Thymus (tissue), 11 donors: ENCODE measurements around the gene B4GALT1. TPM values are rescaled to one million over a fixed set of nuclear protein-coding genes. Genes with fewer than 3 reads are reported as not detected.
"Not testable (repeated sequence)": the region's sequence is repeated elsewhere in the genome, so short reads cannot be mapped to it uniquely, and the experiment has no call there.

Source experiments
- DNase-seq, 9 donors: peaks; one replicate each; pipeline ENCODE4 v3.0.0-alpha.2; 2013; ENCODE audit warnings: low spot score in 9 of 9, low read depth in 6 of 9, missing footprints in 1 of 9
- H3K27ac ChIP-seq, 2 donors: one replicate each; pipeline ENCODE4 v1.5.1; 2013; ENCODE audit warnings: control low read depth in 1 of 2, low read depth in 1 of 2, low read length in 1 of 2, mild to moderate bottlenecking in 1 of 2, moderate library complexity in 1 of 2
- H3K27me3 ChIP-seq, 2 donors: one replicate each; pipeline ENCODE4 v1.5.1; 2013; ENCODE audit warnings: low read length in 1 of 2; ENCODE audit not compliant: control insufficient read depth in 2 of 2, insufficient read depth in 1 of 2
- H3K36me3 ChIP-seq, 2 donors: one replicate each; pipeline ENCODE4 v1.5.1; 2013; ENCODE audit warnings: low read length in 1 of 2, mild to moderate bottlenecking in 1 of 2, moderate library complexity in 1 of 2; ENCODE audit not compliant: control insufficient read depth in 2 of 2, insufficient read depth in 2 of 2
- H3K4me1 ChIP-seq, 2 donors: one replicate each; pipeline ENCODE4 v1.5.1; 2013; ENCODE audit warnings: low read length in 2 of 2; ENCODE audit not compliant: control insufficient read depth in 2 of 2, insufficient read depth in 2 of 2
- H3K4me3 ChIP-seq, 2 donors: one replicate each; pipeline ENCODE4 v1.5.1; 2013; ENCODE audit warnings: low read length in 2 of 2, control low read depth in 1 of 2, mild to moderate bottlenecking in 1 of 2
- H3K9me3 ChIP-seq, 2 donors: one replicate each; pipeline ENCODE4 v1.5.1; 2013; ENCODE audit warnings: low read length in 1 of 2, mild to moderate bottlenecking in 1 of 2; ENCODE audit not compliant: control insufficient read depth in 2 of 2, insufficient read depth in 1 of 2
- WGBS: extraction: QIAGEN DNeasy Blood & Tissue Kit; methylation state at CpG from one replicate; pipeline ENCODE4 v1.1.7; 2013; 5-methylcytosine and 5-hydroxymethylcytosine counted together
- polyA plus RNA-seq: library from polyadenylated mRNA; stranded (reverse); fragments of 200-250 nt; gene quantifications from one replicate; pipeline ENCODE4 v1.2.3, GENCODE V29; 2013
- total RNA-seq: library from RNA; stranded (reverse); fragments of 120-200 nt; gene quantifications from one replicate; pipeline ENCODE4 v1.2.4, GENCODE V29; 2013
- donor health status: healthy.

B4GALT1 gene
- total and polyA plus RNA-seq, 2 donors: 6.9 to 37.1 TPM

- Histone ChIP-seq H3K27ac (peak overlapping the region; percentile 76 to 85), H3K4me1 (peaks cover 55 to 65% of the 10 kb centered on the region in 2 donors), H3K4me3 (peak overlapping the region; percentile 75 to 88)
- 89% methylated on average over 7 of the region's 7 CpGs for WGBS
- not testable (repeated sequence) for H3K9me3 ChIP-seq, DNase-seq, H3K36me3 ChIP-seq, H3K27me3 ChIP-seq
These were observed 2.2 kb downstream of the B4GALT1 start for GRCh38 chr9:33164921-33165262.

- Histone ChIP-seq H3K9me3 (no peaks in the 10 kb centered on the region), H3K36me3 (no peaks in the 10 kb centered on the region), H3K27ac (peak overlapping the region; percentile 74 to 81), H3K27me3 (no peaks in the 10 kb centered on the region), H3K4me3 (peak overlapping the region; percentile 16 to 75), H3K4me1 (peaks cover 61 to 71% of the 10 kb centered on the region in 2 donors)
- peak in 3 of 9 donors; percentile 50 to 75 (median 62) for DNase-seq
- WGBS: 33% methylated on average over 11 of the region's 11 CpGs
These were observed 2.9 kb downstream of the B4GALT1 start for GRCh38 chr9:33164138-33164809.

- no peak for DNase-seq
- 87% methylated on average over 8 of the region's 8 CpGs for WGBS
- Histone ChIP-seq H3K4me1 (peaks cover 68 to 78% of the 10 kb centered on the region in 2 donors), H3K36me3 (no peaks in the 10 kb centered on the region), H3K9me3 (no peaks in the 10 kb centered on the region), H3K27ac (peak overlapping the region; percentile 74 to 76), H3K27me3 (no peaks in the 10 kb centered on the region), H3K4me3 (peak overlapping the region; percentile 16 to 75)
These were observed 3.6 kb downstream of the B4GALT1 start for GRCh38 chr9:33163433-33164137.

GRCh38 chr9:33162721-33163311 lies 4.3 kb downstream of the B4GALT1 start:
- Histone ChIP-seq H3K9me3 (no peaks in the 10 kb centered on the region), H3K36me3 (no peaks in the 10 kb centered on the region), H3K4me1 (peaks cover 72 to 78% of the 10 kb centered on the region in 2 donors), H3K27ac (peak overlapping the region in 1 of 2 donors; percentile 78), H3K4me3 (no peak overlapping the region), H3K27me3 (no peaks in the 10 kb centered on the region)
- 91% methylated on average over 9 of the region's 9 CpGs for WGBS
- no peak for DNase-seq

GRCh38 chr9:33161589-33162132 lies 5.5 kb downstream of the B4GALT1 start:
- no peaks in the 10 kb centered on the region for H3K36me3 ChIP-seq
- H3K4me3 ChIP-seq: no peak overlapping the region
- 95% methylated on average over 1 of the region's 1 CpG for WGBS
- DNase-seq: no peak
- no peaks in the 10 kb centered on the region for H3K27me3 ChIP-seq
- no peaks in the 10 kb centered on the region for H3K9me3 ChIP-seq
- peak overlapping the region; percentile 81 to 84 for H3K27ac ChIP-seq
- peaks cover 71 to 75% of the 10 kb centered on the region in 2 donors for H3K4me1 ChIP-seq

- Histone ChIP-seq H3K27ac (peak overlapping the region; percentile 81 to 84), H3K36me3 (no peaks in the 10 kb centered on the region), H3K4me1 (peaks cover 71 to 75% of the 10 kb centered on the region in 2 donors), H3K4me3 (no peak overlapping the region), H3K27me3 (no peaks in the 10 kb centered on the region), H3K9me3 (no peaks in the 10 kb centered on the region)
- no peak for DNase-seq
- 93% methylated on average over 6 of the region's 6 CpGs for WGBS
These were observed 6.0 kb downstream of the B4GALT1 start for GRCh38 chr9:33161011-33161588.

- peaks cover 71 to 72% of the 10 kb centered on the region in 2 donors for H3K4me1 ChIP-seq
- H3K36me3 ChIP-seq, H3K4me3 ChIP-seq, H3K27me3 ChIP-seq, H3K9me3 ChIP-seq, DNase-seq: not testable (repeated sequence)
- peak overlapping the region; percentile 36 to 81 for H3K27ac ChIP-seq
- WGBS: 95% methylated on average over 9 of the region's 9 CpGs
These were observed 6.7 kb downstream of the B4GALT1 start for GRCh38 chr9:33160446-33160845.

- H3K4me3 ChIP-seq: no peak overlapping the region
- peak overlapping the region; percentile 81 to 86 for H3K27ac ChIP-seq
- H3K27me3 ChIP-seq: no peaks in the 10 kb centered on the region
- no peaks in the 10 kb centered on the region for H3K9me3 ChIP-seq
- peaks cover 68% of the 10 kb centered on the region in 2 donors for H3K4me1 ChIP-seq
- 4% methylated on average over 1 of the region's 1 CpG for WGBS
- peak in 1 of 9 donors; percentile 64 for DNase-seq
- no peaks in the 10 kb centered on the region for H3K36me3 ChIP-seq
These were observed 7.4 kb downstream of the B4GALT1 start for GRCh38 chr9:33159777-33160127.
